IMR-90 (cell line): ENCODE data around the gene ABCG4. TPM values are rescaled to one million over a fixed set of nuclear protein-coding genes. Genes with fewer than 3 reads are reported as not detected.

ENCODE experiments used
- ATAC-seq: fragments of 200-7000 bp; cut with Tn5 transposase; 2 replicates; pipeline ENCODE4 v1.9.1; 2020; ENCODE audit warnings: low read depth, mild to moderate bottlenecking, moderate library complexity
- BruUV-seq: library from RNA; stranded (reverse); fragments of 400-500 nt; replicated peaks from 2 replicates; lab custom pipeline; 2021; lab: Mats Ljungman, UMichigan
- CTCF ChIA-PET: fragments of 300-600 bp; formaldehyde crosslinking; extraction: SDS; loops from one replicate; lab custom pipeline; 2021; ENCODE audit warnings: antibody characterized with exemption; lab: Yijun Ruan, JAX
- POLR2A ChIA-PET: fragments of 300-600 bp; sonication (Branson Sonifier 250); formaldehyde crosslinking; loops from one replicate; lab custom pipeline; 2022; ENCODE audit warnings: antibody characterized with exemption; ENCODE audit not compliant: unreplicated experiment; lab: Charles Lee
- DNase-seq: peaks from one replicate; pipeline ENCODE4 v3.0.0; 2013
- H2AFZ ChIP-seq: replicated peaks from 2 replicates; pipeline ENCODE3; 2013; ENCODE audit warnings: low read length, mild to moderate bottlenecking; ENCODE audit not compliant: poor library complexity
- H2AK5ac ChIP-seq: 2 replicates; pipeline ENCODE4 v1.6.1; 2013; ENCODE audit warnings: low read depth, low read length, inconsistent platforms
- H2AK9ac ChIP-seq: replicated peaks from 2 replicates; pipeline ENCODE3; 2013; ENCODE audit warnings: mild to moderate bottlenecking, low read depth, low read length, moderate library complexity; ENCODE audit not compliant: poor library complexity
- H2BK120ac ChIP-seq: 2 replicates; pipeline ENCODE4 v1.6.1; 2013; ENCODE audit warnings: low read depth, low read length, inconsistent platforms
- H2BK15ac ChIP-seq: 3 replicates; pipeline ENCODE4 v1.6.1; 2013; ENCODE audit warnings: low read depth, low read length, inconsistent platforms
- H2BK20ac ChIP-seq: 2 replicates; pipeline ENCODE4 v1.6.1; 2013; ENCODE audit warnings: low read depth, mild to moderate bottlenecking, inconsistent platforms, low read length, moderate library complexity
- H2BK5ac ChIP-seq: 2 replicates; pipeline ENCODE4 v1.6.1; 2013; ENCODE audit warnings: mild to moderate bottlenecking, low read depth, low read length, inconsistent platforms; ENCODE audit not compliant: poor library complexity, severe bottlenecking
- H3K14ac ChIP-seq: replicated peaks from 2 replicates; pipeline ENCODE4 v1.6.1; 2013; ENCODE audit warnings: low read depth, low read length, inconsistent platforms
- H3K18ac ChIP-seq: 2 replicates; pipeline ENCODE4 v1.6.1; 2013; ENCODE audit warnings: low read depth, low read length, control low read depth
- H3K23ac ChIP-seq: 2 replicates; pipeline ENCODE4 v1.6.1; 2013; ENCODE audit warnings: low read depth, low read length, inconsistent platforms
- H3K27ac ChIP-seq: 2 replicates; pipeline ENCODE4 v1.5.1; 2013; ENCODE audit warnings: mild to moderate bottlenecking, control low read depth, low read length; ENCODE audit not compliant: insufficient read depth
- H3K27me3 ChIP-seq: 2 replicates; pipeline ENCODE4 v1.6.1; 2013; ENCODE audit warnings: low read length; ENCODE audit not compliant: control insufficient read depth, insufficient read depth
- H3K36me3 ChIP-seq: 2 replicates; pipeline ENCODE4 v1.6.1; 2013; ENCODE audit warnings: low read length, mixed read lengths; ENCODE audit not compliant: control insufficient read depth, insufficient read depth
- H3K4ac ChIP-seq: 2 replicates; pipeline ENCODE4 v1.6.1; 2013; ENCODE audit warnings: low read depth, low read length, inconsistent platforms
- H3K4me1 ChIP-seq: 2 replicates; pipeline ENCODE4 v1.6.1; 2013; ENCODE audit warnings: low read length, mixed read lengths; ENCODE audit not compliant: control insufficient read depth, insufficient read depth
- H3K4me2 ChIP-seq: 2 replicates; pipeline ENCODE4 v1.6.1; 2013; ENCODE audit warnings: low read depth, mild to moderate bottlenecking, control low read depth, low read length, moderate library complexity
- H3K4me3 ChIP-seq: 2 replicates; pipeline ENCODE4 v1.5.1; 2013; ENCODE audit warnings: low read depth, mild to moderate bottlenecking, control low read depth, low read length, moderate library complexity; ENCODE audit not compliant: insufficient read depth
- H3K56ac ChIP-seq: 2 replicates; pipeline ENCODE4 v1.6.1; 2013; ENCODE audit warnings: low read length, inconsistent platforms; ENCODE audit not compliant: insufficient read depth; ENCODE audit errors: extremely low read depth
- H3K79me1 ChIP-seq, 2 experiments: 2 replicates each; pipeline ENCODE4 v1.6.1; 2013; ENCODE audit warnings: low read length in 2 of 2, inconsistent platforms in 1 of 2, low read depth in 1 of 2
- H3K9ac ChIP-seq: 2 replicates; pipeline ENCODE4 v1.6.1; 2013; ENCODE audit warnings: low read depth, low read length, control low read depth
- H3K9me1 ChIP-seq: 2 replicates; pipeline ENCODE4 v1.6.1; 2013; ENCODE audit warnings: low read length, inconsistent platforms; ENCODE audit not compliant: insufficient read depth
- H3K9me3 ChIP-seq: 2 replicates; pipeline ENCODE4 v1.6.1; 2013; ENCODE audit warnings: low read length; ENCODE audit not compliant: control insufficient read depth, insufficient read depth
- H4K20me1 ChIP-seq: 2 replicates; pipeline ENCODE4 v1.6.1; 2013; ENCODE audit warnings: low read length, inconsistent platforms; ENCODE audit not compliant: insufficient read depth
- H4K5ac ChIP-seq: 2 replicates; pipeline ENCODE4 v1.6.1; 2013; ENCODE audit warnings: mild to moderate bottlenecking, low read depth, low read length, control low read depth
- H4K8ac ChIP-seq, 2 experiments: 2 replicates each; pipeline ENCODE4 v1.6.1; 2013; ENCODE audit warnings: low read depth in 2 of 2, low read length in 2 of 2, control low read depth in 1 of 2, inconsistent platforms in 1 of 2
- H4K91ac ChIP-seq: 2 replicates; pipeline ENCODE4 v1.6.1; 2013; ENCODE audit warnings: low read depth, low read length, inconsistent platforms; ENCODE audit not compliant: insufficient read depth
- BHLHE40 ChIP-seq: fragments of 150-350 bp; IDR thresholded peaks from 2 replicates; pipeline ENCODE4 v1.6.1; 2016; ENCODE audit warnings: mild to moderate bottlenecking, low read depth, low read length
- CEBPB ChIP-seq: IDR thresholded peaks from 2 replicates; pipeline ENCODE4 v1.6.1; 2012; ENCODE audit warnings: low read depth, low read length, improper control_type of control experiment
- CHD1 ChIP-seq: IDR thresholded peaks from 2 replicates; pipeline ENCODE4 v1.6.1; 2012; ENCODE audit warnings: low read depth, low read length, improper control_type of control experiment
- FOS ChIP-seq: fragments of 150-350 bp; IDR thresholded peaks from 2 replicates; pipeline ENCODE4 v1.6.1; 2016; ENCODE audit warnings: low read depth, low read length
- MAFK ChIP-seq: IDR thresholded peaks from 2 replicates; pipeline ENCODE4 v1.6.1; 2012; ENCODE audit warnings: low read depth, low read length, improper control_type of control experiment
- MAZ ChIP-seq: IDR thresholded peaks from 2 replicates; pipeline ENCODE4 v1.6.1; 2012; ENCODE audit warnings: low read depth, mild to moderate bottlenecking, low read length, improper control_type of control experiment, moderate library complexity, borderline replicate concordance
- MXI1 ChIP-seq: IDR thresholded peaks from 2 replicates; pipeline ENCODE4 v1.6.1; 2012; ENCODE audit warnings: low read depth, mild to moderate bottlenecking, low read length, moderate library complexity, borderline replicate concordance
- NFE2L2 ChIP-seq: fragments of 150-350 bp; IDR thresholded peaks from 2 replicates; pipeline ENCODE4 v1.6.1; 2016; ENCODE audit warnings: low read depth, mild to moderate bottlenecking, low read length
- POLR2A ChIP-seq: IDR thresholded peaks from 2 replicates; pipeline ENCODE4 v1.6.1; 2012; ENCODE audit warnings: mild to moderate bottlenecking, low read depth, low read length
- SMC3 ChIP-seq: fragments of 150-350 bp; IDR thresholded peaks from 2 replicates; pipeline ENCODE4 v1.6.1; 2016; ENCODE audit warnings: low read depth, mild to moderate bottlenecking, antibody characterized with exemption, low read length, moderate library complexity
- USF2 ChIP-seq: fragments of 150-350 bp; IDR thresholded peaks from 2 replicates; pipeline ENCODE4 v1.6.1; 2017; ENCODE audit warnings: mild to moderate bottlenecking, antibody characterized with exemption, low read length, low read depth
- WGBS, 2 experiments: methylation state at CpG; one replicate each; pipeline versions ENCODE4 v1.1.5 to v1.1.7; 2013; ENCODE audit warnings: missing lambda C conversion rate in 2 of 2; ENCODE audit not compliant: insufficient read length in 1 of 2; ENCODE audit errors: extremely low coverage in 2 of 2; 5-methylcytosine and 5-hydroxymethylcytosine counted together
- dilution Hi-C: fragments of 300-500 bp; cut with HindIII; formaldehyde crosslinking; loops from one replicate; pipeline ENCODE4 v1.14.3; 2018; ENCODE audit warnings: low sequenced_read_pairs; ENCODE audit not compliant: unreplicated experiment
- in situ Hi-C: fragments of 300-500 bp; cut with MboI; formaldehyde crosslinking; loops from 3 replicates; pipeline ENCODE4 v1.14.3; 2019; ENCODE audit warnings: low sequenced_read_pairs, inconsistent platforms, mixed read lengths
- intact Hi-C: fragments of 100-400 bp; cut with micrococcal nuclease; formaldehyde crosslinking; loops from 2 replicates; pipeline ENCODE4 v1.10.0; 2022
- polyA plus RNA-seq, 3 experiments: library from polyadenylated mRNA; depleted of rRNA; stranded (reverse); fragments of >200 nt; gene quantifications; 2 replicates each; pipeline ENCODE4 v1.2.3, GENCODE V29; 2012; ENCODE audit warnings: low replicate concordance in 1 of 3
- total RNA-seq: library from RNA; depleted of rRNA; stranded (reverse); fragments of >200 nt; gene quantifications from 2 replicates; pipeline ENCODE4 v1.2.3, GENCODE V29; 2012
- TF ChIP-seq, protein P1 (sequence below): fragments of 150-350 bp; IDR thresholded peaks from 2 replicates; pipeline ENCODE4 v1.6.1; 2016; ENCODE audit warnings: low read depth, mild to moderate bottlenecking, low read length, moderate library complexity, borderline replicate concordance
- TF ChIP-seq, protein P2 (sequence below): conservative IDR thresholded peaks from 2 replicates; pipeline ENCODE4 v1.5.1; 2012; ENCODE audit warnings: mild to moderate bottlenecking, low read depth, low read length, improper control_type of control experiment

Gene ABCG4
- total and polyA plus RNA-seq, 2 of the 4 experiments (the other 2 are of a cell fraction): under 0.01 to 0.26 TPM

- no peak overlapping the region for H3K9ac ChIP-seq
- H3K4me3 ChIP-seq: no peak overlapping the region
- H2AK5ac ChIP-seq: no peak overlapping the region
- peaks cover 3% of the 10 kb centered on the region for H3K4me1 ChIP-seq
- no peak overlapping the region for H3K4ac ChIP-seq
- ATAC-seq: no peak
- H4K8ac ChIP-seq: no peak overlapping the region
- intact Hi-C loops: no loop called here
- H4K91ac ChIP-seq: no peak overlapping the region
- no peaks in the 10 kb centered on the region for H3K27me3 ChIP-seq
- no CpG with 5 or more reads among the region's 6 CpGs for WGBS, 2 experiments
- POLR2A ChIA-PET: interaction anchor here (0.7 kb wide), 1 partner anchor 43 kb away, joined by 3 read pairs; no protein-coding TSS in a partner anchor
- peaks cover 6% of the 10 kb centered on the region for H3K9me1 ChIP-seq
- H3K27ac ChIP-seq: no peak overlapping the region
- H3K79me1 ChIP-seq: peaks cover 15 to 49% of the 10 kb centered on the region in 2 experiments
- H3K56ac ChIP-seq: no peak overlapping the region
- TF ChIP-seq BHLHE40 (no peak), MAFK (no peak), CHD1 (no peak), NFE2L2 (no peak), FOS (no peak), USF2 (no peak), CEBPB (no peak), POLR2A (no peak), MXI1 (no peak), SMC3 (no peak), MAZ (no peak)
- TF ChIP-seq, protein P1, sequence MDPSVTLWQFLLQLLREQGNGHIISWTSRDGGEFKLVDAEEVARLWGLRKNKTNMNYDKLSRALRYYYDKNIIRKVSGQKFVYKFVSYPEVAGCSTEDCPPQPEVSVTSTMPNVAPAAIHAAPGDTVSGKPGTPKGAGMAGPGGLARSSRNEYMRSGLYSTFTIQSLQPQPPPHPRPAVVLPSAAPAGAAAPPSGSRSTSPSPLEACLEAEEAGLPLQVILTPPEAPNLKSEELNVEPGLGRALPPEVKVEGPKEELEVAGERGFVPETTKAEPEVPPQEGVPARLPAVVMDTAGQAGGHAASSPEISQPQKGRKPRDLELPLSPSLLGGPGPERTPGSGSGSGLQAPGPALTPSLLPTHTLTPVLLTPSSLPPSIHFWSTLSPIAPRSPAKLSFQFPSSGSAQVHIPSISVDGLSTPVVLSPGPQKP: no peak
- TF ChIP-seq, protein P2, sequence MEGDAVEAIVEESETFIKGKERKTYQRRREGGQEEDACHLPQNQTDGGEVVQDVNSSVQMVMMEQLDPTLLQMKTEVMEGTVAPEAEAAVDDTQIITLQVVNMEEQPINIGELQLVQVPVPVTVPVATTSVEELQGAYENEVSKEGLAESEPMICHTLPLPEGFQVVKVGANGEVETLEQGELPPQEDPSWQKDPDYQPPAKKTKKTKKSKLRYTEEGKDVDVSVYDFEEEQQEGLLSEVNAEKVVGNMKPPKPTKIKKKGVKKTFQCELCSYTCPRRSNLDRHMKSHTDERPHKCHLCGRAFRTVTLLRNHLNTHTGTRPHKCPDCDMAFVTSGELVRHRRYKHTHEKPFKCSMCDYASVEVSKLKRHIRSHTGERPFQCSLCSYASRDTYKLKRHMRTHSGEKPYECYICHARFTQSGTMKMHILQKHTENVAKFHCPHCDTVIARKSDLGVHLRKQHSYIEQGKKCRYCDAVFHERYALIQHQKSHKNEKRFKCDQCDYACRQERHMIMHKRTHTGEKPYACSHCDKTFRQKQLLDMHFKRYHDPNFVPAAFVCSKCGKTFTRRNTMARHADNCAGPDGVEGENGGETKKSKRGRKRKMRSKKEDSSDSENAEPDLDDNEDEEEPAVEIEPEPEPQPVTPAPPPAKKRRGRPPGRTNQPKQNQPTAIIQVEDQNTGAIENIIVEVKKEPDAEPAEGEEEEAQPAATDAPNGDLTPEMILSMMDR: no peak
- no peak overlapping the region for H2BK20ac ChIP-seq
- BruUV-seq: no TSS peak
- no peak overlapping the region for H2BK15ac ChIP-seq
- H2BK5ac ChIP-seq: no peak overlapping the region
- no peak overlapping the region for H2BK120ac ChIP-seq
- H2AFZ ChIP-seq: no peak overlapping the region
- no peak for DNase-seq
- no peak overlapping the region for H3K4me2 ChIP-seq
- peaks cover 16% of the 10 kb centered on the region for H3K36me3 ChIP-seq
- no peak overlapping the region for H3K14ac ChIP-seq
- H2AK9ac ChIP-seq: no peak overlapping the region
- no peak overlapping the region for H3K23ac ChIP-seq
- dilution Hi-C loops: no loop called here
- no peaks in the 10 kb centered on the region for H3K9me3 ChIP-seq
- in situ Hi-C loops: no loop called here
- CTCF ChIA-PET: interaction anchor here (1.1 kb wide), 1 partner anchor 19 kb away, joined by 3 read pairs; no protein-coding TSS in a partner anchor
- H3K18ac ChIP-seq: no peak overlapping the region
- H4K20me1 ChIP-seq: no peaks in the 10 kb centered on the region; the same call in 1 of the 2 replicates
- H4K5ac ChIP-seq: no peak overlapping the region
Measured at GRCh38 chr11:119125821-119126220, 23.0 kb upstream of the ABCG4 start.
